Endodermal cell (in vitro differentiated cells): ENCODE results near the gene AP3D1. TPM values are rescaled to one million over a fixed set of nuclear protein-coding genes. Genes with fewer than 3 reads are reported as not detected.

Source experiments
- DNase-seq: peaks from one replicate; pipeline ENCODE4 v3.0.0-alpha.2; 2017
- H3K27ac ChIP-seq: 2 replicates; pipeline ENCODE4 v1.5.1; 2013; ENCODE audit warnings: mild to moderate bottlenecking, low read depth, low read length, moderate library complexity
- H3K27me3 ChIP-seq: 2 replicates; pipeline ENCODE4 v1.6.1; 2013; ENCODE audit warnings: mild to moderate bottlenecking, low read length, moderate library complexity; ENCODE audit not compliant: insufficient read depth, control insufficient read depth, poor library complexity, severe bottlenecking
- H3K36me3 ChIP-seq: 2 replicates; pipeline ENCODE4 v1.7.0; 2013; ENCODE audit warnings: mild to moderate bottlenecking, low read length, moderate library complexity; ENCODE audit not compliant: control insufficient read depth, insufficient read depth
- H3K4me1 ChIP-seq: one replicate; pipeline ENCODE4 v1.7.0; 2013; ENCODE audit warnings: low read length; ENCODE audit not compliant: control insufficient read depth, insufficient read depth
- H3K4me3 ChIP-seq: 2 replicates; pipeline ENCODE4 v1.5.1; 2013; ENCODE audit warnings: mild to moderate bottlenecking, low read length, moderate library complexity
- H3K9ac ChIP-seq: 2 replicates; pipeline ENCODE4 v1.6.1; 2013; ENCODE audit warnings: mild to moderate bottlenecking, low read length, moderate library complexity; ENCODE audit not compliant: poor library complexity, severe bottlenecking; ENCODE audit errors: extremely low read depth
- H3K9me3 ChIP-seq: 2 replicates; pipeline ENCODE4 v1.6.1; 2013; ENCODE audit warnings: mild to moderate bottlenecking, low read length, moderate library complexity; ENCODE audit not compliant: control insufficient read depth
- H3K27ac Mint-ChIP-seq: 2 replicates; pipeline ENCODE4 v1.8.0; 2020; ENCODE audit warnings: mixed read lengths
- H3K27me3 Mint-ChIP-seq: 2 replicates; pipeline ENCODE4 v1.8.0; 2021; ENCODE audit warnings: mild to moderate bottlenecking, mixed read lengths; ENCODE audit not compliant: insufficient read depth
- H3K36me3 Mint-ChIP-seq: 2 replicates; pipeline ENCODE4 v1.8.0; 2020; ENCODE audit warnings: low read depth, mixed read lengths
- H3K4me1 Mint-ChIP-seq: 2 replicates; pipeline ENCODE4 v1.8.0; 2020; ENCODE audit warnings: mixed read lengths
- H3K4me3 Mint-ChIP-seq: 2 replicates; pipeline ENCODE4 v1.8.0; 2020; ENCODE audit warnings: mild to moderate bottlenecking, moderate library complexity, mixed read lengths
- H3K9me3 Mint-ChIP-seq: 2 replicates; pipeline ENCODE4 v1.8.0; 2020; ENCODE audit warnings: mild to moderate bottlenecking, mixed read lengths
- CTCF ChIP-seq: fragments of 200-600 bp; sonication (generic); conservative IDR thresholded peaks from 2 replicates; pipeline ENCODE4 v1.5.0; 2021; ENCODE audit warnings: antibody characterized with exemption, mild to moderate bottlenecking
- WGBS, 2 experiments: methylation state at CpG; one replicate each; pipeline versions ENCODE4 v1.1.5 to v1.1.7; 2013; ENCODE audit warnings: missing lambda C conversion rate in 2 of 2, mixed read lengths in 1 of 2; ENCODE audit not compliant: insufficient coverage in 1 of 2, insufficient read length in 1 of 2; 5-methylcytosine and 5-hydroxymethylcytosine counted together
- total RNA-seq, 2 donors: library from RNA; stranded (reverse); fragmentation: NEBNext Ultra II Directional in 1 of 2; extraction: Animal tissue kit (Norgen Biotek cat#: 25700) in 1 of 2; gene quantifications; 2 replicates in 1 of 2; 3 replicates in 1 of 2; pipeline ENCODE4 v1.2.1, GENCODE V29; 2021

Gene AP3D1
- total RNA-seq, 2 donors from 2014 or later: 162 to 181 TPM

- Histone ChIP-seq H3K4me3 (no peak overlapping the region), H3K4me1 (no peaks in the 10 kb centered on the region), H3K9ac (no peak overlapping the region), H3K27ac (no peak overlapping the region), H3K27me3 (no peaks in the 10 kb centered on the region), H3K9me3 (no peaks in the 10 kb centered on the region), H3K36me3 (peaks cover 28% of the 10 kb centered on the region)
- DNase-seq: no peak
- Mint-ChIP-seq H3K4me1 (no peaks in the 10 kb centered on the region), H3K27ac (peak overlapping the region; percentile 41), H3K4me3 (no peak overlapping the region), H3K27me3 (no peaks in the 10 kb centered on the region), H3K36me3 (peaks cover 57% of the 10 kb centered on the region), H3K9me3 (no peaks in the 10 kb centered on the region)
- no peak for TF ChIP-seq CTCF
- WGBS, 2 experiments: 95 to 97% methylated on average over 11 to 13 of the region's 13 CpGs
These were observed 35.8 kb upstream of the AP3D1 start for GRCh38 chr19:2187159-2187558.

GRCh38 chr19:2186071-2186846 lies 34.9 kb upstream of the AP3D1 start:
- H3K4me1 ChIP-seq: no peaks in the 10 kb centered on the region
- Mint-ChIP-seq H3K27me3 (no peaks in the 10 kb centered on the region), H3K36me3 (peaks cover 52% of the 10 kb centered on the region), H3K9me3 (no peaks in the 10 kb centered on the region), H3K4me1 (no peaks in the 10 kb centered on the region), H3K4me3 (no peak overlapping the region), H3K27ac (no peak overlapping the region)
- no peaks in the 10 kb centered on the region for H3K9me3 ChIP-seq
- no peaks in the 10 kb centered on the region for H3K27me3 ChIP-seq
- no peak for TF ChIP-seq CTCF
- H3K9ac ChIP-seq: no peak overlapping the region
- H3K36me3 ChIP-seq: peaks cover 29% of the 10 kb centered on the region
- no peak overlapping the region for H3K4me3 ChIP-seq
- WGBS, 2 experiments: 86 to 93% methylated on average over 14 to 28 of the region's 28 CpGs
- H3K27ac ChIP-seq: peak overlapping the region; percentile 32
- peak; percentile 70 for DNase-seq

- no peak overlapping the region for H3K27ac Mint-ChIP-seq
- Histone ChIP-seq H3K9ac (no peak overlapping the region), H3K36me3 (peaks cover 31% of the 10 kb centered on the region), H3K4me1 (no peaks in the 10 kb centered on the region), H3K27ac (no peak overlapping the region), H3K9me3 (no peaks in the 10 kb centered on the region), H3K27me3 (no peaks in the 10 kb centered on the region), H3K4me3 (no peak overlapping the region)
- H3K9me3 Mint-ChIP-seq: no peaks in the 10 kb centered on the region
- peaks cover 46% of the 10 kb centered on the region for H3K36me3 Mint-ChIP-seq
- no peak overlapping the region for H3K4me3 Mint-ChIP-seq
- 92 to 95% methylated on average over 9 to 11 of the region's 11 CpGs for WGBS, 2 experiments
- H3K4me1 Mint-ChIP-seq: no peaks in the 10 kb centered on the region
- no peaks in the 10 kb centered on the region for H3K27me3 Mint-ChIP-seq
- no peak for DNase-seq
- no peak for TF ChIP-seq CTCF
These were observed 34.3 kb upstream of the AP3D1 start for GRCh38 chr19:2185734-2186070.
